ENCODE results near the gene SMIM28.

SMIM28 gene

GRCh38 chr6:138430361-138431145 lies 52.8 kb downstream of the SMIM28 start:
- Histone ChIP-seq H3K36me3 (ENCODE audit: control insufficient read depth, insufficient read depth, low read length) (no peaks in the 10 kb centered on the region), H3K4me1 (ENCODE audit: control insufficient read depth, insufficient read depth, low read length) (no peaks in the 10 kb centered on the region), H3K9ac (ENCODE audit: low read length) (no peak overlapping the region), H3K27ac (ENCODE audit: low read depth, low read length) (no peak overlapping the region), H3K27me3 (ENCODE audit: control insufficient read depth, insufficient read depth, low read length) (no peaks in the 10 kb centered on the region), H3K4me3 (ENCODE audit: low read length) (no peak overlapping the region)

- Histone ChIP-seq H3K4me1 (ENCODE audit: control insufficient read depth, insufficient read depth, low read length) (no peaks in the 10 kb centered on the region), H3K4me3 (ENCODE audit: low read length) (no peak overlapping the region), H3K9ac (ENCODE audit: low read length) (no peak overlapping the region), H3K36me3 (ENCODE audit: control insufficient read depth, insufficient read depth, low read length) (no peaks in the 10 kb centered on the region), H3K27me3 (ENCODE audit: control insufficient read depth, insufficient read depth, low read length) (no peaks in the 10 kb centered on the region), H3K27ac (ENCODE audit: low read depth, low read length) (no peak overlapping the region)
Measured at GRCh38 chr6:138431256-138432062, 53.8 kb downstream of the SMIM28 start.

DNA sequence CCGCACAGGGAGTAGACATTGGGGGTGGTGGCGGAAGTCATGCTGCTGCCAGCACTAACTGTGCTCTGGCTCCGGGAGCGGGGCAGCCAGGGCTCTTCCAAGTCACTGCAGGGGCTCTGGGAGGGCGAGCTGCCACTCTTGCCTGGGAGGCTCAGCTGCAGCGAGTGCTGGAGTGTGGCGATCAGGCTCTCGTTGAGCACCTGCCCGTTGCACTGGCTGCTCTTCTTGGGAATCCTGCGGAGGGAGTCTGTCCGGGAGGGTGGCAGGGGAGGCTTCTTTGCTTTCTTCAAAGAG lies 54.3 kb downstream of the SMIM28 start:
- no peaks in the 10 kb centered on the region for H3K4me1 ChIP-seq (ENCODE audit: control insufficient read depth, insufficient read depth, low read length)
- no peak overlapping the region for H3K27ac ChIP-seq (ENCODE audit: low read depth, low read length)
- H3K4me3 ChIP-seq (ENCODE audit: low read length): no peak overlapping the region
- no peaks in the 10 kb centered on the region for H3K36me3 ChIP-seq (ENCODE audit: control insufficient read depth, insufficient read depth, low read length)
- no peak overlapping the region for H3K9ac ChIP-seq (ENCODE audit: low read length)
- no peaks in the 10 kb centered on the region for H3K27me3 ChIP-seq (ENCODE audit: control insufficient read depth, insufficient read depth, low read length)
